GM23338 (cell line): ENCODE results near the gene ERMN. TPM values are rescaled to one million over a fixed set of nuclear protein-coding genes. Genes with fewer than 3 reads are reported as not detected.

Source experiments
- ATAC-seq: fragments of 200-7000 bp; cut with Tn5 transposase; 3 replicates; pipeline ENCODE4 v1.9.1; 2020
- DNase-seq: peaks from one replicate; pipeline ENCODE4 v3.0.0-alpha.2; 2015; ENCODE audit warnings: low spot score
- H2AFZ ChIP-seq: fragments of 200-600 bp; sonication (generic); 2 replicates; pipeline ENCODE4 v1.8.0; 2016; ENCODE audit warnings: antibody characterized with exemption, mild to moderate bottlenecking, moderate library complexity
- H3F3A ChIP-seq: fragments of 200-600 bp; sonication (generic); replicated peaks from 2 replicates; pipeline ENCODE4 v1.8.0; 2017; ENCODE audit warnings: antibody characterized with exemption, mixed run types, low read depth
- H3K27ac ChIP-seq: fragments of 200-600 bp; sonication (generic); 2 replicates; pipeline ENCODE4 v1.6.1; 2016; ENCODE audit warnings: low read depth
- H3K27me3 ChIP-seq: fragments of 200-600 bp; sonication (generic); 2 replicates; pipeline ENCODE4 v1.8.0; 2016; ENCODE audit warnings: mild to moderate bottlenecking, mixed run types, moderate library complexity; ENCODE audit not compliant: insufficient read depth
- H3K36me3 ChIP-seq: fragments of 200-600 bp; sonication (generic); 2 replicates; pipeline ENCODE4 v1.8.0; 2016; ENCODE audit warnings: mild to moderate bottlenecking; ENCODE audit not compliant: insufficient read depth
- H3K4me1 ChIP-seq: fragments of 200-600 bp; sonication (generic); 2 replicates; pipeline ENCODE4 v1.8.0; 2016; ENCODE audit warnings: mild to moderate bottlenecking, moderate library complexity; ENCODE audit not compliant: insufficient read depth
- H3K4me2 ChIP-seq: fragments of 200-600 bp; sonication (generic); 2 replicates; pipeline ENCODE4 v1.7.1; 2017; ENCODE audit warnings: mixed run types
- H3K4me3 ChIP-seq: fragments of 200-600 bp; sonication (generic); 2 replicates; pipeline ENCODE4 v1.6.1; 2016; ENCODE audit warnings: mixed run types
- H3K79me2 ChIP-seq: fragments of 200-600 bp; sonication (generic); replicated peaks from 2 replicates; pipeline ENCODE4 v1.8.0; 2017; ENCODE audit warnings: mild to moderate bottlenecking; ENCODE audit not compliant: insufficient read depth
- H3K9me2 ChIP-seq: fragments of 200-600 bp; sonication (generic); 2 replicates; pipeline ENCODE4 v1.8.0; 2017; ENCODE audit not compliant: insufficient read depth
- H4K20me1 ChIP-seq: fragments of 200-600 bp; sonication (generic); replicated peaks from 2 replicates; pipeline ENCODE4 v1.8.0; 2017; ENCODE audit warnings: mild to moderate bottlenecking; ENCODE audit not compliant: insufficient read depth
- H3K27ac Mint-ChIP-seq: 2 replicates; pipeline ENCODE4 v1.8.0; 2020; ENCODE audit warnings: inconsistent platforms, mild to moderate bottlenecking, moderate library complexity, mixed read lengths
- H3K27me3 Mint-ChIP-seq: 3 replicates; pipeline ENCODE4 v1.8.0; 2022; ENCODE audit warnings: low read depth, mild to moderate bottlenecking, moderate library complexity, mixed read lengths, inconsistent platforms; ENCODE audit not compliant: insufficient read depth, poor library complexity
- H3K36me3 Mint-ChIP-seq: 3 replicates; pipeline ENCODE4 v1.8.0; 2021; ENCODE audit warnings: low read depth, mild to moderate bottlenecking, inconsistent platforms, moderate library complexity, mixed read lengths
- H3K4me1 Mint-ChIP-seq: 3 replicates; pipeline ENCODE4 v1.8.0; 2020; ENCODE audit warnings: mild to moderate bottlenecking, inconsistent platforms, mixed read lengths
- H3K4me3 Mint-ChIP-seq: 3 replicates; pipeline ENCODE4 v1.8.0; 2021; ENCODE audit warnings: moderate library complexity, mild to moderate bottlenecking, inconsistent platforms, mixed read lengths
- H3K9me3 Mint-ChIP-seq: 3 replicates; pipeline ENCODE4 v1.8.0; 2020; ENCODE audit warnings: moderate library complexity, mild to moderate bottlenecking, inconsistent platforms, mixed read lengths
- CREB1 ChIP-seq: fragments of 250-450 bp; sonication (Bioruptor Pico); IDR thresholded peaks from 2 replicates; pipeline ENCODE4 v1.5.0; 2020; ENCODE audit warnings: low read depth, mild to moderate bottlenecking, moderate library complexity
- ETS1 ChIP-seq: IDR thresholded peaks from 2 replicates; pipeline ENCODE4 v1.6.1; 2016; ENCODE audit warnings: antibody characterized with exemption
- EZH2phosphoT487 ChIP-seq: fragments of 200-600 bp; sonication (generic); IDR thresholded peaks from one replicate; pipeline ENCODE4 v1.8.1; 2018; ENCODE audit warnings: antibody characterized with exemption; ENCODE audit not compliant: unreplicated experiment
- JUNB ChIP-seq: IDR thresholded peaks from one replicate; pipeline ENCODE4 v1.6.1; 2016; ENCODE audit warnings: antibody characterized with exemption; ENCODE audit not compliant: unreplicated experiment
- POLR2AphosphoS5 ChIP-seq: IDR thresholded peaks from 2 replicates; pipeline ENCODE4 v1.6.1; 2016; ENCODE audit warnings: antibody characterized with exemption, low read depth
- REST ChIP-seq: IDR thresholded peaks from one replicate; pipeline ENCODE4 v1.6.1; 2018; ENCODE audit warnings: antibody characterized with exemption; ENCODE audit not compliant: unreplicated experiment
- STAT1 ChIP-seq: IDR thresholded peaks from one replicate; pipeline ENCODE4 v1.6.1; 2016; ENCODE audit warnings: antibody characterized with exemption; ENCODE audit not compliant: unreplicated experiment
- ZNF331 ChIP-seq: fragments of 250-450 bp; sonication (Bioruptor Pico); IDR thresholded peaks from 2 replicates; pipeline ENCODE4 v1.5.0; 2020; ENCODE audit warnings: low read depth, mild to moderate bottlenecking, moderate library complexity
- polyA plus RNA-seq: library from polyadenylated mRNA; unstranded; fragments of >200 nt; fragmentation: Nextera tagmentation; extraction: Ambion mirVana; gene quantifications from 2 replicates; pipeline ENCODE4 v1.2.1, GENCODE V29; 2016
- total RNA-seq: library from RNA; depleted of rRNA; stranded (reverse); fragments of >200 nt; shearing (Covaris generic); gene quantifications from 2 replicates; pipeline ENCODE4 v1.2.3, GENCODE V29; 2014
- TF ChIP-seq, protein P1 (sequence below), 2 experiments: fragments of 200-600 bp in 1 of 2; sonication (generic) in 1 of 2; conservative IDR thresholded peaks; 2 replicates each; pipeline versions ENCODE4 v1.5.1 to v1.6.1; 2016 to 2017; ENCODE audit warnings: antibody characterized with exemption in 2 of 2, low read depth in 2 of 2, mild to moderate bottlenecking in 2 of 2, moderate library complexity in 1 of 2
- TF ChIP-seq, protein P2 (sequence below): fragments of 250-450 bp; sonication (Bioruptor Pico); IDR thresholded peaks from 2 replicates; pipeline ENCODE4 v1.5.0; 2020; ENCODE audit warnings: mild to moderate bottlenecking, moderate library complexity

Gene ERMN
- total and polyA plus RNA-seq, 2 experiments from 2014 or later: 0.35 to 0.44 TPM

GRCh38 chr2:157287160-157287559 lies 38.5 kb downstream of the ERMN start:
- no peak overlapping the region for H2AFZ ChIP-seq
- H3K9me2 ChIP-seq: no peaks in the 10 kb centered on the region
- no peaks in the 10 kb centered on the region for H4K20me1 ChIP-seq
- Mint-ChIP-seq H3K27me3 (no peaks in the 10 kb centered on the region), H3K4me1 (no peaks in the 10 kb centered on the region), H3K36me3 (no peaks in the 10 kb centered on the region), H3K9me3 (no peaks in the 10 kb centered on the region), H3K27ac (no peak overlapping the region), H3K4me3 (no peak overlapping the region)
- no peak for TF ChIP-seq ZNF331 (CRISPR knock-in tag)
- TF ChIP-seq CREB1 (CRISPR knock-in tag): no peak
- TF ChIP-seq STAT1: no peak
- no peak for TF ChIP-seq REST
- TF ChIP-seq POLR2AphosphoS5: no peak
- TF ChIP-seq JUNB: no peak
- TF ChIP-seq, protein P1, sequence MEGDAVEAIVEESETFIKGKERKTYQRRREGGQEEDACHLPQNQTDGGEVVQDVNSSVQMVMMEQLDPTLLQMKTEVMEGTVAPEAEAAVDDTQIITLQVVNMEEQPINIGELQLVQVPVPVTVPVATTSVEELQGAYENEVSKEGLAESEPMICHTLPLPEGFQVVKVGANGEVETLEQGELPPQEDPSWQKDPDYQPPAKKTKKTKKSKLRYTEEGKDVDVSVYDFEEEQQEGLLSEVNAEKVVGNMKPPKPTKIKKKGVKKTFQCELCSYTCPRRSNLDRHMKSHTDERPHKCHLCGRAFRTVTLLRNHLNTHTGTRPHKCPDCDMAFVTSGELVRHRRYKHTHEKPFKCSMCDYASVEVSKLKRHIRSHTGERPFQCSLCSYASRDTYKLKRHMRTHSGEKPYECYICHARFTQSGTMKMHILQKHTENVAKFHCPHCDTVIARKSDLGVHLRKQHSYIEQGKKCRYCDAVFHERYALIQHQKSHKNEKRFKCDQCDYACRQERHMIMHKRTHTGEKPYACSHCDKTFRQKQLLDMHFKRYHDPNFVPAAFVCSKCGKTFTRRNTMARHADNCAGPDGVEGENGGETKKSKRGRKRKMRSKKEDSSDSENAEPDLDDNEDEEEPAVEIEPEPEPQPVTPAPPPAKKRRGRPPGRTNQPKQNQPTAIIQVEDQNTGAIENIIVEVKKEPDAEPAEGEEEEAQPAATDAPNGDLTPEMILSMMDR (conservative IDR thresholded peaks at IDR 0.05; ENCODE audit: low read depth in 2 of 2): no peak
- no peak for TF ChIP-seq ETS1
- TF ChIP-seq EZH2phosphoT487: no peak
- TF ChIP-seq, protein P2, sequence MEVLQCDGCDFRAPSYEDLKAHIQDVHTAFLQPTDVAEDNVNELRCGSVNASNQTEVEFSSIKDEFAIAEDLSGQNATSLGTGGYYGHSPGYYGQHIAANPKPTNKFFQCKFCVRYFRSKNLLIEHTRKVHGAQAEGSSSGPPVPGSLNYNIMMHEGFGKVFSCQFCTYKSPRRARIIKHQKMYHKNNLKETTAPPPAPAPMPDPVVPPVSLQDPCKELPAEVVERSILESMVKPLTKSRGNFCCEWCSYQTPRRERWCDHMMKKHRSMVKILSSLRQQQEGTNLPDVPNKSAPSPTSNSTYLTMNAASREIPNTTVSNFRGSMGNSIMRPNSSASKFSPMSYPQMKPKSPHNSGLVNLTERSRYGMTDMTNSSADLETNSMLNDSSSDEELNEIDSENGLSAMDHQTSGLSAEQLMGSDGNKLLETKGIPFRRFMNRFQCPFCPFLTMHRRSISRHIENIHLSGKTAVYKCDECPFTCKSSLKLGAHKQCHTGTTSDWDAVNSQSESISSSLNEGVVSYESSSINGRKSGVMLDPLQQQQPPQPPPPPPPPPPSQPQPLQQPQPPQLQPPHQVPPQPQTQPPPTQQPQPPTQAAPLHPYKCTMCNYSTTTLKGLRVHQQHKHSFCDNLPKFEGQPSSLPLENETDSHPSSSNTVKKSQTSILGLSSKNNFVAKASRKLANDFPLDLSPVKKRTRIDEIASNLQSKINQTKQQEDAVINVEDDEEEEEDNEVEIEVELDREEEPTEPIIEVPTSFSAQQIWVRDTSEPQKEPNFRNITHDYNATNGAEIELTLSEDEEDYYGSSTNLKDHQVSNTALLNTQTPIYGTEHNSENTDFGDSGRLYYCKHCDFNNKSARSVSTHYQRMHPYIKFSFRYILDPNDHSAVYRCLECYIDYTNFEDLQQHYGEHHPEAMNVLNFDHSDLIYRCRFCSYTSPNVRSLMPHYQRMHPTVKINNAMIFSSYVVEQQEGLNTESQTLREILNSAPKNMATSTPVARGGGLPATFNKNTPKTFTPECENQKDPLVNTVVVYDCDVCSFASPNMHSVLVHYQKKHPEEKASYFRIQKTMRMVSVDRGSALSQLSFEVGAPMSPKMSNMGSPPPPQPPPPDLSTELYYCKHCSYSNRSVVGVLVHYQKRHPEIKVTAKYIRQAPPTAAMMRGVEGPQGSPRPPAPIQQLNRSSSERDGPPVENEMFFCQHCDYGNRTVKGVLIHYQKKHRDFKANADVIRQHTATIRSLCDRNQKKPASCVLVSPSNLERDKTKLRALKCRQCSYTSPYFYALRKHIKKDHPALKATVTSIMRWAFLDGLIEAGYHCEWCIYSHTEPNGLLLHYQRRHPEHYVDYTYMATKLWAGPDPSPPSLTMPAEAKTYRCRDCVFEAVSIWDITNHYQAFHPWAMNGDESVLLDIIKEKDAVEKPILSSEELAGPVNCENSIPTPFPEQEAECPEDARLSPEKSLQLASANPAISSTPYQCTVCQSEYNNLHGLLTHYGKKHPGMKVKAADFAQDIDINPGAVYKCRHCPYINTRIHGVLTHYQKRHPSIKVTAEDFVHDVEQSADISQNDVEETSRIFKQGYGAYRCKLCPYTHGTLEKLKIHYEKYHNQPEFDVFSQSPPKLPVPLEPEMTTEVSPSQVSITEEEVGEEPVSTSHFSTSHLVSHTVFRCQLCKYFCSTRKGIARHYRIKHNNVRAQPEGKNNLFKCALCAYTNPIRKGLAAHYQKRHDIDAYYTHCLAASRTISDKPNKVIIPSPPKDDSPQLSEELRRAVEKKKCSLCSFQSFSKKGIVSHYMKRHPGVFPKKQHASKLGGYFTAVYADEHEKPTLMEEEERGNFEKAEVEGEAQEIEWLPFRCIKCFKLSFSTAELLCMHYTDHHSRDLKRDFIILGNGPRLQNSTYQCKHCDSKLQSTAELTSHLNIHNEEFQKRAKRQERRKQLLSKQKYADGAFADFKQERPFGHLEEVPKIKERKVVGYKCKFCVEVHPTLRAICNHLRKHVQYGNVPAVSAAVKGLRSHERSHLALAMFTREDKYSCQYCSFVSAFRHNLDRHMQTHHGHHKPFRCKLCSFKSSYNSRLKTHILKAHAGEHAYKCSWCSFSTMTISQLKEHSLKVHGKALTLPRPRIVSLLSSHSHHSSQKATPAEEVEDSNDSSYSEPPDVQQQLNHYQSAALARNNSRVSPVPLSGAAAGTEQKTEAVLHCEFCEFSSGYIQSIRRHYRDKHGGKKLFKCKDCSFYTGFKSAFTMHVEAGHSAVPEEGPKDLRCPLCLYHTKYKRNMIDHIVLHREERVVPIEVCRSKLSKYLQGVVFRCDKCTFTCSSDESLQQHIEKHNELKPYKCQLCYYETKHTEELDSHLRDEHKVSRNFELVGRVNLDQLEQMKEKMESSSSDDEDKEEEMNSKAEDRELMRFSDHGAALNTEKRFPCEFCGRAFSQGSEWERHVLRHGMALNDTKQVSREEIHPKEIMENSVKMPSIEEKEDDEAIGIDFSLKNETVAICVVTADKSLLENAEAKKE (CRISPR knock-in tag): no peak
- no peaks in the 10 kb centered on the region for H3F3A ChIP-seq
- no peak overlapping the region for H3K4me2 ChIP-seq
- no peak overlapping the region for H3K27ac ChIP-seq
- no peak overlapping the region for H3K4me3 ChIP-seq
- H3K27me3 ChIP-seq: no peaks in the 10 kb centered on the region
- H3K4me1 ChIP-seq: no peaks in the 10 kb centered on the region
- no peaks in the 10 kb centered on the region for H3K36me3 ChIP-seq
- DNase-seq (no peak), ATAC-seq (no peak)
- no peaks in the 10 kb centered on the region for H3K79me2 ChIP-seq
